ENCODE measurements around the gene SAMD4B. TPM values are rescaled to one million over a fixed set of nuclear protein-coding genes. Genes with fewer than 3 reads are reported as not detected.

Gene SAMD4B
- total RNA-seq, 1 experiment from 2014 or later = 164 TPM

DNA sequence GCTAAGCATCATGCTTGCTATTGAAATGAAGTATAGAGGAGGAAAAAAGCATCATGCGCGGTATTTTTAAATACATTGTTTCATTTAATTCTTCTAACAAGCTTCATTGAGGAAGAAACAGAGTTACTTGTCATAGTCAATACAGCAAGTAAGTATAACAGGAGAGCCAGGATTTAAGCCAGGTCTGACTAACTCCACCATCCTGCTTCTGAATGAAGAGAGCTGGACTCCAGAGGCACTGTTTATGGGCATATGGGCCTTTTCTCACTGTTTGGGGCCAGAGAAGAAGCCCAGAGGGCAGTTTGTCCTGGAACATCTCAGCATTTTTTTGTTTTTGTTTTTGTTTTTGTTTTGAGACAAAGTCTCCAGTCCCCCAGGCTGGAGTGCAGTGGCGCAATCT lies 7.9 kb downstream of the SAMD4B start:
- Mint-ChIP-seq H3K4me3 (no peak overlapping the region), H3K9me3 (no peaks in the 10 kb centered on the region), H3K27ac (no peak overlapping the region), H3K4me1 (no peaks in the 10 kb centered on the region), H3K36me3 (peaks cover 31% of the 10 kb centered on the region), H3K27me3 (ENCODE audit: low read depth) (no peaks in the 10 kb centered on the region)
- POLR2A ChIA-PET = no interaction called here
- CTCF ChIA-PET = interaction anchor here (1.4 to 1.9 kb wide), 2 partner anchors 8 to 48 kb away, joined by 4 to 7 read pairs; partner anchors contain the start of gene SAMD4B
- DNase-seq (ENCODE audit: low spot score) (no peak), ATAC-seq (no peak)
- TF ChIP-seq SOX15 (CRISPR knock-in tag; IDR thresholded peaks at IDR 0.05) (no peak), ZNF396 (CRISPR knock-in tag; IDR thresholded peaks at IDR 0.05; ENCODE audit: borderline replicate concordance) (no peak), NFATC4 (CRISPR knock-in tag; IDR thresholded peaks at IDR 0.05) (no peak), CREB1 (CRISPR knock-in tag; IDR thresholded peaks at IDR 0.05) (no peak), TCF7 (CRISPR knock-in tag; IDR thresholded peaks at IDR 0.05; ENCODE audit: low read depth) (no peak), ZNF423 (CRISPR knock-in tag; IDR thresholded peaks at IDR 0.05) (no peak)
- TF ChIP-seq, protein P1, sequence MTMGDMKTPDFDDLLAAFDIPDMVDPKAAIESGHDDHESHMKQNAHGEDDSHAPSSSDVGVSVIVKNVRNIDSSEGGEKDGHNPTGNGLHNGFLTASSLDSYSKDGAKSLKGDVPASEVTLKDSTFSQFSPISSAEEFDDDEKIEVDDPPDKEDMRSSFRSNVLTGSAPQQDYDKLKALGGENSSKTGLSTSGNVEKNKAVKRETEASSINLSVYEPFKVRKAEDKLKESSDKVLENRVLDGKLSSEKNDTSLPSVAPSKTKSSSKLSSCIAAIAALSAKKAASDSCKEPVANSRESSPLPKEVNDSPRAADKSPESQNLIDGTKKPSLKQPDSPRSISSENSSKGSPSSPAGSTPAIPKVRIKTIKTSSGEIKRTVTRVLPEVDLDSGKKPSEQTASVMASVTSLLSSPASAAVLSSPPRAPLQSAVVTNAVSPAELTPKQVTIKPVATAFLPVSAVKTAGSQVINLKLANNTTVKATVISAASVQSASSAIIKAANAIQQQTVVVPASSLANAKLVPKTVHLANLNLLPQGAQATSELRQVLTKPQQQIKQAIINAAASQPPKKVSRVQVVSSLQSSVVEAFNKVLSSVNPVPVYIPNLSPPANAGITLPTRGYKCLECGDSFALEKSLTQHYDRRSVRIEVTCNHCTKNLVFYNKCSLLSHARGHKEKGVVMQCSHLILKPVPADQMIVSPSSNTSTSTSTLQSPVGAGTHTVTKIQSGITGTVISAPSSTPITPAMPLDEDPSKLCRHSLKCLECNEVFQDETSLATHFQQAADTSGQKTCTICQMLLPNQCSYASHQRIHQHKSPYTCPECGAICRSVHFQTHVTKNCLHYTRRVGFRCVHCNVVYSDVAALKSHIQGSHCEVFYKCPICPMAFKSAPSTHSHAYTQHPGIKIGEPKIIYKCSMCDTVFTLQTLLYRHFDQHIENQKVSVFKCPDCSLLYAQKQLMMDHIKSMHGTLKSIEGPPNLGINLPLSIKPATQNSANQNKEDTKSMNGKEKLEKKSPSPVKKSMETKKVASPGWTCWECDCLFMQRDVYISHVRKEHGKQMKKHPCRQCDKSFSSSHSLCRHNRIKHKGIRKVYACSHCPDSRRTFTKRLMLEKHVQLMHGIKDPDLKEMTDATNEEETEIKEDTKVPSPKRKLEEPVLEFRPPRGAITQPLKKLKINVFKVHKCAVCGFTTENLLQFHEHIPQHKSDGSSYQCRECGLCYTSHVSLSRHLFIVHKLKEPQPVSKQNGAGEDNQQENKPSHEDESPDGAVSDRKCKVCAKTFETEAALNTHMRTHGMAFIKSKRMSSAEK (CRISPR knock-in tag; IDR thresholded peaks at IDR 0.05; ENCODE audit: borderline replicate concordance) = no peak
- TF ChIP-seq, protein P2, sequence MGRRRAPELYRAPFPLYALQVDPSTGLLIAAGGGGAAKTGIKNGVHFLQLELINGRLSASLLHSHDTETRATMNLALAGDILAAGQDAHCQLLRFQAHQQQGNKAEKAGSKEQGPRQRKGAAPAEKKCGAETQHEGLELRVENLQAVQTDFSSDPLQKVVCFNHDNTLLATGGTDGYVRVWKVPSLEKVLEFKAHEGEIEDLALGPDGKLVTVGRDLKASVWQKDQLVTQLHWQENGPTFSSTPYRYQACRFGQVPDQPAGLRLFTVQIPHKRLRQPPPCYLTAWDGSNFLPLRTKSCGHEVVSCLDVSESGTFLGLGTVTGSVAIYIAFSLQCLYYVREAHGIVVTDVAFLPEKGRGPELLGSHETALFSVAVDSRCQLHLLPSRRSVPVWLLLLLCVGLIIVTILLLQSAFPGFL (CRISPR knock-in tag; IDR thresholded peaks at IDR 0.05; ENCODE audit: borderline replicate concordance) = no peak
- TF ChIP-seq, protein P3, sequence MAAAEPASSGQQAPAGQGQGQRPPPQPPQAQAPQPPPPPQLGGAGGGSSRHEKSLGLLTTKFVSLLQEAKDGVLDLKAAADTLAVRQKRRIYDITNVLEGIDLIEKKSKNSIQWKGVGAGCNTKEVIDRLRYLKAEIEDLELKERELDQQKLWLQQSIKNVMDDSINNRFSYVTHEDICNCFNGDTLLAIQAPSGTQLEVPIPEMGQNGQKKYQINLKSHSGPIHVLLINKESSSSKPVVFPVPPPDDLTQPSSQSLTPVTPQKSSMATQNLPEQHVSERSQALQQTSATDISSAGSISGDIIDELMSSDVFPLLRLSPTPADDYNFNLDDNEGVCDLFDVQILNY (CRISPR knock-in tag; IDR thresholded peaks at IDR 0.05) = no peak
- TF ChIP-seq, protein P4, sequence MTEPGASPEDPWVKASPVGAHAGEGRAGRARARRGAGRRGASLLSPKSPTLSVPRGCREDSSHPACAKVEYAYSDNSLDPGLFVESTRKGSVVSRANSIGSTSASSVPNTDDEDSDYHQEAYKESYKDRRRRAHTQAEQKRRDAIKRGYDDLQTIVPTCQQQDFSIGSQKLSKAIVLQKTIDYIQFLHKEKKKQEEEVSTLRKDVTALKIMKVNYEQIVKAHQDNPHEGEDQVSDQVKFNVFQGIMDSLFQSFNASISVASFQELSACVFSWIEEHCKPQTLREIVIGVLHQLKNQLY (CRISPR knock-in tag; IDR thresholded peaks at IDR 0.05) = no peak
- TF ChIP-seq, protein P5, sequence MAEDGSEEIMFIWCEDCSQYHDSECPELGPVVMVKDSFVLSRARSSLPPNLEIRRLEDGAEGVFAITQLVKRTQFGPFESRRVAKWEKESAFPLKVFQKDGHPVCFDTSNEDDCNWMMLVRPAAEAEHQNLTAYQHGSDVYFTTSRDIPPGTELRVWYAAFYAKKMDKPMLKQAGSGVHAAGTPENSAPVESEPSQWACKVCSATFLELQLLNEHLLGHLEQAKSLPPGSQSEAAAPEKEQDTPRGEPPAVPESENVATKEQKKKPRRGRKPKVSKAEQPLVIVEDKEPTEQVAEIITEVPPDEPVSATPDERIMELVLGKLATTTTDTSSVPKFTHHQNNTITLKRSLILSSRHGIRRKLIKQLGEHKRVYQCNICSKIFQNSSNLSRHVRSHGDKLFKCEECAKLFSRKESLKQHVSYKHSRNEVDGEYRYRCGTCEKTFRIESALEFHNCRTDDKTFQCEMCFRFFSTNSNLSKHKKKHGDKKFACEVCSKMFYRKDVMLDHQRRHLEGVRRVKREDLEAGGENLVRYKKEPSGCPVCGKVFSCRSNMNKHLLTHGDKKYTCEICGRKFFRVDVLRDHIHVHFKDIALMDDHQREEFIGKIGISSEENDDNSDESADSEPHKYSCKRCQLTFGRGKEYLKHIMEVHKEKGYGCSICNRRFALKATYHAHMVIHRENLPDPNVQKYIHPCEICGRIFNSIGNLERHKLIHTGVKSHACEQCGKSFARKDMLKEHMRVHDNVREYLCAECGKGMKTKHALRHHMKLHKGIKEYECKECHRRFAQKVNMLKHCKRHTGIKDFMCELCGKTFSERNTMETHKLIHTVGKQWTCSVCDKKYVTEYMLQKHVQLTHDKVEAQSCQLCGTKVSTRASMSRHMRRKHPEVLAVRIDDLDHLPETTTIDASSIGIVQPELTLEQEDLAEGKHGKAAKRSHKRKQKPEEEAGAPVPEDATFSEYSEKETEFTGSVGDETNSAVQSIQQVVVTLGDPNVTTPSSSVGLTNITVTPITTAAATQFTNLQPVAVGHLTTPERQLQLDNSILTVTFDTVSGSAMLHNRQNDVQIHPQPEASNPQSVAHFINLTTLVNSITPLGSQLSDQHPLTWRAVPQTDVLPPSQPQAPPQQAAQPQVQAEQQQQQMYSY (CRISPR knock-in tag; IDR thresholded peaks at IDR 0.05) = no peak

DNA sequence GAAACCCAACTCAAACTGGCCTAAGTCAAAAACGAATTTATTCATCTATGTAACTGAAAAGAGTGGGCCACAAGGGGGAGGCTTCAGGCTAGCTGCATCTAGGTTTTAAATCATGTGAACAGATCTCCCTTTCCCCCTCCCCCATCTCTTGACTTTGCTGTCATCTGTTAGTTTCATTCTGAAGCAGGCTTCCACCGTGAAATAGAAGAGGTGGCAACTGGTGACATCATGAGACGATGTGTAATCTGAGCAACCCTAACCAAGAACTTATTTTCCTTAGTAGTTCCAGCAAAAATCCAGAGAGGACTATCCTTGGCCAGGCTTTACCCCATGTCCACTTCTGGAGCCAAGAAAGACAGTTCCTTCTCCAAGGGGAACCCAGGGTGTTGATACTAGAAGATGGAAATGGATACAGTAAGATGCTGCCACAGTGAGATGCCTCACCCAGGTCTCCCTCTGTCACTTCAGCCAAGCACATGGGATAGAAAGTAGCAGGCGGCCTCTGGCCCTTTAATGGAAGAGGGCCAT lies 9.4 kb downstream of the SAMD4B start:
- CTCF ChIA-PET = interaction anchor here (1.4 to 1.9 kb wide), 2 partner anchors 9 to 46 kb away, joined by 4 to 7 read pairs; partner anchors contain the start of gene SAMD4B
- no peak for ATAC-seq
- peaks cover 43% of the 10 kb centered on the region for H3K36me3 Mint-ChIP-seq
- TF ChIP-seq ZNF219 (CRISPR knock-in tag; IDR thresholded peaks at IDR 0.05; ENCODE audit: borderline replicate concordance) (no peak), CREM (CRISPR knock-in tag; IDR thresholded peaks at IDR 0.05) (no peak)
- H3K4me1 Mint-ChIP-seq = no peaks in the 10 kb centered on the region
- H3K9me3 Mint-ChIP-seq = no peaks in the 10 kb centered on the region
- no peak overlapping the region for H3K4me3 Mint-ChIP-seq
- H3K27me3 Mint-ChIP-seq (ENCODE audit: low read depth) = no peaks in the 10 kb centered on the region
- POLR2A ChIA-PET = interaction anchor here (0.6 kb wide), 1 partner anchor 20 kb away, joined by 3 read pairs; no protein-coding TSS in a partner anchor
- no peak overlapping the region for H3K27ac Mint-ChIP-seq
- DNase-seq (ENCODE audit: low spot score) = no peak

Measured in WTC11 (cell line).